DMS79 (cell line): ENCODE results near the gene ACBD6.

Experiments used
- DNase-seq: peaks from one replicate; lab custom pipeline; 2025; lab: John Stamatoyannopoulos, UW

Gene ACBD6

GRCh38 chr1:180295999-180296398 lies 206.4 kb downstream of the ACBD6 start:
- DNase-seq = no peak

- no peak for DNase-seq
Measured at GRCh38 chr1:180294711-180295110, 207.7 kb downstream of the ACBD6 start.

GRCh38 chr1:180291004-180291403 lies 211.4 kb downstream of the ACBD6 start:
- DNase-seq = no peak

- DNase-seq = no peak
Measured at GRCh38 chr1:180290265-180291001, 211.9 kb downstream of the ACBD6 start.

GRCh38 chr1:180288940-180289339 lies 213.4 kb downstream of the ACBD6 start:
- no peak for DNase-seq

GRCh38 chr1:180287988-180288705 lies 214.2 kb downstream of the ACBD6 start:
- no peak for DNase-seq

GRCh38 chr1:180286417-180286816 lies 216.0 kb downstream of the ACBD6 start:
- DNase-seq = no peak

GRCh38 chr1:180283098-180283497 lies 219.3 kb downstream of the ACBD6 start:
- no peak for DNase-seq

GRCh38 chr1:180282401-180283044 lies 219.9 kb downstream of the ACBD6 start:
- no peak for DNase-seq

GRCh38 chr1:180281490-180281889 lies 220.9 kb downstream of the ACBD6 start:
- DNase-seq = no peak

GRCh38 chr1:180280617-180281016 lies 221.8 kb downstream of the ACBD6 start:
- no peak for DNase-seq

- no peak for DNase-seq
Measured at GRCh38 chr1:180279651-180280050, 222.7 kb downstream of the ACBD6 start.

- no peak for DNase-seq
Measured at GRCh38 chr1:180278596-180279395, 223.6 kb downstream of the ACBD6 start.

- DNase-seq = peak; percentile 56
Measured at GRCh38 chr1:180278194-180278515, 224.2 kb downstream of the ACBD6 start.

GRCh38 chr1:180277476-180278193 lies 224.7 kb downstream of the ACBD6 start:
- DNase-seq = no peak

- no peak for DNase-seq
Measured at GRCh38 chr1:180275726-180276125, 226.7 kb downstream of the ACBD6 start.

- no peak for DNase-seq
Measured at GRCh38 chr1:180274221-180274620, 228.2 kb downstream of the ACBD6 start.

- no peak for DNase-seq
Measured at GRCh38 chr1:180273066-180273465, 229.3 kb downstream of the ACBD6 start.

GRCh38 chr1:180272395-180272794 lies 230.0 kb downstream of the ACBD6 start:
- DNase-seq = no peak

GRCh38 chr1:180271272-180272255 lies 230.8 kb downstream of the ACBD6 start:
- no peak for DNase-seq
